Skeletal muscle satellite cell (primary cell): ENCODE data around the gene CAVIN1.
"Not testable (repeated sequence)": the region's sequence is repeated elsewhere in the genome, so short reads cannot be mapped to it uniquely, and the experiment has no call there.

ENCODE experiments used
- H3K27me3 ChIP-seq: 2 replicates; pipeline ENCODE4 v1.7.0; 2013; ENCODE audit warnings: low read length; ENCODE audit not compliant: control insufficient read depth, insufficient read depth
- H3K36me3 ChIP-seq: 2 replicates; pipeline ENCODE4 v1.7.0; 2013; ENCODE audit warnings: mild to moderate bottlenecking, control low read depth, low read length; ENCODE audit not compliant: insufficient read depth
- H3K4me1 ChIP-seq: 2 replicates; pipeline ENCODE4 v1.7.0; 2013; ENCODE audit warnings: low read length; ENCODE audit not compliant: control insufficient read depth, insufficient read depth
- H3K4me2 ChIP-seq: 2 replicates; pipeline ENCODE4 v1.7.0; 2013; ENCODE audit warnings: mild to moderate bottlenecking, low read length
- H3K4me3 ChIP-seq: 2 replicates; pipeline ENCODE4 v1.7.0; 2013; ENCODE audit warnings: low read length
- H3K9ac ChIP-seq: 2 replicates; pipeline ENCODE4 v1.7.0; 2013; ENCODE audit warnings: mild to moderate bottlenecking, low read depth, low read length, moderate library complexity
- H3K9me3 ChIP-seq: replicated peaks from 2 replicates; pipeline ENCODE4 v1.7.0; 2013; ENCODE audit warnings: mild to moderate bottlenecking, control low read depth, low read length

CAVIN1 gene

GRCh38 chr17:42400844-42401375, 22.1 kb downstream of the CAVIN1 start:
- H3K4me2 ChIP-seq, H3K9ac ChIP-seq, H3K9me3 ChIP-seq, H3K4me3 ChIP-seq, H3K27me3 ChIP-seq: not testable (repeated sequence)
- peaks cover 10% of the 10 kb centered on the region for H3K4me1 ChIP-seq
- peaks cover 35% of the 10 kb centered on the region for H3K36me3 ChIP-seq

DNA sequence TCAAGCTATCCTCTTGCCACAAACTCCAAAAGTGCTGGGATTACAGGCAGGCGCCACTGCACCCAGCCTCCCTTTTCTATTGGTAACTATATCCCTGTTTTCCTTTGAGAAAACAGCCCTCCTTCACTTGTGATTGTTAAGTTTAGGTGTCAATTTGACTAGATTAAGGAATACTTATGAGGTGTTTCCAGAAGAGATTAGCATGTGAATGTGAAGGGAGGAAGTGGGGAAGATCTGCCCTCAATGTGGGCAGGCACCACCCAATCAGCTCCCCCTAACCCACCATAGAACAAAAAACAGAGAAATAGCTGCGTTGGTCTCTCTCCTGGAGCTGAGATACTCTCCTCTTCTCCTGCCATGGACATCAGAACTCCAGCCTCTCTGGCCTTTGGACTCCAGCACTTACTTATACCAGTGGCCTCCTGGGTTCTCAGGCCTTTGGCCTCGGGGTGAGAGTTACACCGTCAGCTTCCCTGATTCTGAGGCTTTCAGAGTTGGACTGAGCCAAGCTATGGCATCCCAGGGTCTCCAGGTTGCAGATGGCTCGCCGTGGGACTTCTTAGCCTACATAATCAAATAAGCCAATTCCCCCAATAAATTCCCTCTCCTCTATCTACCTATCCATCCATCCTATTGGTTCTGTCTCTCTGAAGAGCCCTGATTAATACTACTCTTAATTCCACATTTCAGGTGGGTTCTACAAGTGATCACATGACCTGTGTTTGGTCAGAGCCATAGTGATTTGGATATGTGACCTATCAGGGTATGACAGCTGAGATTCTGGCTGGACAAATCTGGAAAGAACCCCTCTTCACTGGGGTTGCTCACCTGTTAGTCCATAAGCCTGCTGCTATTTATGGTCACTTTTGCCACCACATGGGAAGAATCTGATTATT, 22.9 kb downstream of the CAVIN1 start:
- peaks cover 10% of the 10 kb centered on the region for H3K4me1 ChIP-seq
- no peak overlapping the region for H3K9ac ChIP-seq

DNA sequence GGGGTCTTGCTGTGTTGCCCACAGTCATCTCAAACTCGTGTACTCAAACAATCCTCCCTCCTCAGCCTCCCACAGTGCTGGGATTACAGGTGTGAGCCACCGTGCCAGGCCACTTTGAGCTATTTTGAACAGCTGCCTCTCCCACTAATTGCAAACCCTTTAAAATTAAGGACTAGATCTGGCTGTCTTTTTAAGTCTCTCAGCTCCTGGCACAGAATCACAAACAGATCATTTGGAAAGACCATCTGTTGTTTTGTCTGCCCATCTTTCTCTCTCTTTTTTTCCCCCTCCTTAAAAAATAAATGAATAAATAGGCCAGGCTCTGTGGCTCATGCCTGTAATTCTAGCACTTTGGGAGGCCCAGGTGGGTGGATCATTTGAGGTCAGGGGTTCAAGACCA, 23.9 kb downstream of the CAVIN1 start:
- H3K4me3 ChIP-seq, result no peak overlapping the region
- H3K36me3 ChIP-seq, result peaks cover 22% of the 10 kb centered on the region
- no peak overlapping the region for H3K9ac ChIP-seq
- no peaks in the 10 kb centered on the region for H3K9me3 ChIP-seq
- H3K4me2 ChIP-seq, result no peak overlapping the region
- no peaks in the 10 kb centered on the region for H3K27me3 ChIP-seq
- peaks cover 10% of the 10 kb centered on the region for H3K4me1 ChIP-seq

More for the DNA sequence above, 22.9 kb downstream of the CAVIN1 start:
- Histone ChIP-seq H3K9me3 (no peaks in the 10 kb centered on the region), H3K36me3 (peaks cover 33% of the 10 kb centered on the region), H3K4me3 (no peak overlapping the region), H3K27me3 (no peaks in the 10 kb centered on the region), H3K4me2 (no peak overlapping the region)

GRCh38 chr17:42395601-42396000, 27.5 kb downstream of the CAVIN1 start:
- H3K27me3 ChIP-seq, H3K36me3 ChIP-seq, H3K9me3 ChIP-seq, H3K4me1 ChIP-seq, H3K9ac ChIP-seq, H3K4me3 ChIP-seq, H3K4me2 ChIP-seq: not testable (repeated sequence)

- Histone ChIP-seq H3K36me3 (no peaks in the 10 kb centered on the region), H3K27me3 (no peaks in the 10 kb centered on the region), H3K4me2 (no peak overlapping the region), H3K4me3 (no peak overlapping the region), H3K9me3 (no peaks in the 10 kb centered on the region), H3K4me1 (peaks cover 4% of the 10 kb centered on the region), H3K9ac (no peak overlapping the region)
These were observed 28.2 kb downstream of the CAVIN1 start for GRCh38 chr17:42394838-42395237.

GRCh38 chr17:42392692-42393415, 30.2 kb downstream of the CAVIN1 start:
- Histone ChIP-seq H3K4me2 (no peak overlapping the region), H3K9ac (no peak overlapping the region), H3K4me1 (peaks cover 6% of the 10 kb centered on the region), H3K9me3 (no peaks in the 10 kb centered on the region), H3K27me3 (no peaks in the 10 kb centered on the region), H3K4me3 (no peak overlapping the region), H3K36me3 (no peaks in the 10 kb centered on the region)

DNA sequence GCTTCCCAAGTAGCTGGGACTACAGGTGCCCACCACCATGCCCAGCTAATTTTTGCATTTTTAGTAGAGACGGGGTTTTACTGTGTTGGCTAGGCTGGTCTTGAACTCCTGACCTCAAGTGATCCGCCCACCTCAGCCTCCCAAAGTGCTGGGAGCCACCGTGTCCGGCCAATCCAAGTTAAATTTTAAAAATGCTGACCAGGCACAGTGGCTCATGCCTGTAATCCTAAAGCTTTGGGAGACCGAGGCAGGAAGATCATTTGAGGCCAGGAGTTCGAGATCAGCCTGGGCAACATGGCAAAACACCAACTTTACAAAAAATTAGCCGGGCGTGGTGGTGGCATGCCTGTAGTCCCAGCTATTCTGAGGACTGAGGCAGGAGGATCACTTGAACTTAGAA, 31.6 kb downstream of the CAVIN1 start:
- not testable (repeated sequence) for H3K4me3 ChIP-seq, H3K36me3 ChIP-seq, H3K9ac ChIP-seq, H3K9me3 ChIP-seq, H3K4me2 ChIP-seq, H3K27me3 ChIP-seq
- peaks cover 14% of the 10 kb centered on the region for H3K4me1 ChIP-seq

DNA sequence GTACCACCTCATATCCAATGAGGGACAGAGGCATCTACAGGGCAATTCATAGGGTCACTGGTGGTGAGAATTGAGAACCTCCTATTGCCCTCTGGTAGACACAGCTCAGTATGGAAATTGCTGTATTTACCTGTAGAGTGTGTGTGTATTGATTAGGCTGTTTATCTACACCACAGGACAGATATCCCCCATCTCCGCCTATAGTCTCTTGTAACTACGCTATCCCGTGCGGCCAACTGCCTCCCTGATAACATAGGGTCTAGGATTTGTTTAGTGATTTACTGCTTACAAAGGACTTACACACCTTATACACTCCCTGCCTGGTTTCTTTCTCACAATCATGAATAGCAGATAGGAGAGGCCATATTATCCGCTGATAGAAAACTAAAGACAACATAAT, 33.2 kb downstream of the CAVIN1 start:
- no peak overlapping the region for H3K4me3 ChIP-seq
- no peak overlapping the region for H3K4me2 ChIP-seq
- no peaks in the 10 kb centered on the region for H3K36me3 ChIP-seq
- no peak overlapping the region for H3K9ac ChIP-seq
- no peaks in the 10 kb centered on the region for H3K27me3 ChIP-seq
- H3K4me1 ChIP-seq, result peaks cover 18% of the 10 kb centered on the region
- H3K9me3 ChIP-seq, result no peaks in the 10 kb centered on the region

- Histone ChIP-seq H3K9ac (peak overlapping the region; percentile 79), H3K4me3 (peak overlapping the region; percentile 65)
These were observed 34.0 kb downstream of the CAVIN1 start for GRCh38 chr17:42389135-42389417.

DNA sequence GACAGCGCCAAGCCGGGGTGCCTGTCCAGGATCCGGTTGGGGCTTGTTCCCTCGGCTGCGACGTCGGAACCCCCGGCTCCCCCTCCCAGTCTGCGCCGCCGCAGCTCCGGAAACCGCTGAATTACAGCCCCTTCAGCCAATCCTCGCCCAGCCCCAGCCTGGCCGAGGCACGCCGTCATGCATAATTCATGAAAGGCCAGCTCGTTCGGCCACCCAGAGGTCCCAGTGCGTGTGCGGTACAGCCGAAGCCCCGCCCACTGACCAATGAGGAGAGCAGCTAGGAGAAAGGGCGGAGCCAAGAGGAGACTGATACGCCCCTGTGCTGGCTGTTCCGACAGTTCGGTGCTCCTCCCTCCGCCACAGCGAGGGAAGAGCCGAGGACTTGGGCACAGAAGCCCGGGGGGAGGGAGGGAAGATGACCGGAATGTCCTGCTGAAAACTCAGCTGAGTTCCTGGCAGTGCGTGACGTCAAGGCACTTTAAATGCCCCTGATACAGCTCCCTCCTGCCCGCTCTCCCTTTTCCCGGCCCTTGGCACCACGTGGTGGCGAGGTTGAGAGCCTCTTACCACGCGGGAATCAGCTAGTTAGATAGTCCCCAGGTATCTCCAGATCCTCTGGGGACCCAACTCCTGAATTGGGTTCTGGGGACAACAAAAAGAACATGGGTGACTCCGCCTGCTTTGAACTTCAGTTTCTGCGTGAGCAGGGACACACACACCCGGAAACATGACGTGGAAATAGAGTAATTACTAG, 34.5 kb downstream of the CAVIN1 start, which contains the start of gene STAT3:
Gene STAT3, minus strand, starts transcription at position 62 of the 754 bp plus-strand sequence. CDS start 39,926 bp downstream, outside the sequence.
- peaks cover 18% of the 10 kb centered on the region for H3K4me1 ChIP-seq
- peak within 1 kb of the TSS; percentile 84 for H3K4me3 ChIP-seq
- peak within 1 kb of the TSS; percentile 91 for H3K9ac ChIP-seq
- peak within 1 kb of the TSS; percentile 88 for H3K4me2 ChIP-seq
- no peaks in the 10 kb centered on the region for H3K36me3 ChIP-seq
- no peaks in the 10 kb centered on the region for H3K27me3 ChIP-seq
- H3K9me3 ChIP-seq, result no peaks in the 10 kb centered on the region

More at GRCh38 chr17:42389135-42389417, 34.0 kb downstream of the CAVIN1 start:
- H3K4me2 ChIP-seq, result peak overlapping the region; percentile 88
- no peaks in the 10 kb centered on the region for H3K36me3 ChIP-seq
- no peaks in the 10 kb centered on the region for H3K9me3 ChIP-seq
- peaks cover 18% of the 10 kb centered on the region for H3K4me1 ChIP-seq
- H3K27me3 ChIP-seq, result no peaks in the 10 kb centered on the region
